Measurements from ENCODE around the gene SLAMF1. TPM values are rescaled to one million over a fixed set of nuclear protein-coding genes. Genes with fewer than 3 reads are reported as not detected.
A peak's percentile ranks its signal among the peaks of the same experiment; 100 is the strongest.

SLAMF1 gene
- total and polyA plus RNA-seq, 2 donors (not counting 1 experiment from before 2014, with no cell fraction given) = 20.7 to 42.3 TPM

- Histone ChIP-seq H2AFZ (ENCODE audit: insufficient read depth, low read depth, low read length, poor library complexity, severe bottlenecking) (peak overlapping the region; percentile 1), H3K36me3 (replicated peaks in 1 of 2; ENCODE audit: control extremely low read depth in 1 of 2, control insufficient read depth in 1 of 2, extremely low read depth in 1 of 2, insufficient read depth in 2 of 2, low read length in 1 of 2) (peaks cover 0 to 45% of the 10 kb centered on the region in 2 experiments), H3K4me2 (replicated peaks; ENCODE audit: low read depth, low read length, poor library complexity, severe bottlenecking) (peak overlapping the region; percentile 57), H3K9ac (ENCODE audit: low read length) (peak overlapping the region; percentile 27), H3K27ac (ENCODE audit: low read length in 2 of 2) (peak overlapping the region; percentile 19 to 70), H3K27me3 (replicated peaks in 1 of 4; ENCODE audit: control extremely low read depth in 1 of 4, control insufficient read depth in 3 of 4, insufficient read depth in 4 of 4, low read length in 3 of 4) (no peaks in the 10 kb centered on the region), H3K4me1 (ENCODE audit: control insufficient read depth in 2 of 2, insufficient read depth in 2 of 2, low read length in 2 of 2) (peaks cover 65 to 72% of the 10 kb centered on the region in 2 donors), H3K4me3 (ENCODE audit: control extremely low read depth in 1 of 5, extremely low read depth in 1 of 5, insufficient read depth in 1 of 5, low read depth in 2 of 5, low read length in 4 of 5) (peak overlapping the region in 1 of 5 experiments; percentile 18), H3K9me3 (ENCODE audit: control extremely low read depth in 1 of 3, control insufficient read depth in 2 of 3, insufficient read depth in 1 of 3, low read length in 2 of 3) (peaks cover 0 to 4% (median 0%) of the 10 kb centered on the region in 3 donors), H4K20me1 (ENCODE audit: control insufficient read depth, insufficient read depth, low read length, poor library complexity, severe bottlenecking) (no peaks in the 10 kb centered on the region), H3K79me2 (ENCODE audit: control insufficient read depth, insufficient read depth, low read length) (peaks cover 79% of the 10 kb centered on the region)
- intact Hi-C loops (cut with micrococcal nuclease) = loop anchor here (2.0 kb wide), 1 partner anchor 15 kb away; no protein-coding TSS in a partner anchor
- DNase-seq (peak; percentile 57), ATAC-seq (ENCODE audit: low read depth) (peak; percentile 18)
- WGBS (ENCODE audit: insufficient coverage) = 34% methylated on average over 7 of the region's 8 CpGs
- ChIA-PET CTCF (interaction anchor here (0.6 to 10.0 kb wide), 9 partner anchors 8 to 193 kb away, joined by 3 to 76 read pairs (median 6); no protein-coding TSS in a partner anchor), POLR2A (interaction anchor here (0.7 kb wide), 4 partner anchors 11 to 96 kb away, joined by 3 to 10 read pairs (median 8); no protein-coding TSS in a partner anchor)
- Mint-ChIP-seq H3K27ac (peak overlapping the region; percentile 81), H3K9me3 (ENCODE audit: insufficient read depth) (peaks cover 5% of the 10 kb centered on the region), H3K27me3 (no peaks in the 10 kb centered on the region), H3K4me1 (peaks cover 83% of the 10 kb centered on the region), H3K4me3 (peak overlapping the region; percentile 80)
- TF ChIP-seq EZH2 (IDR thresholded peaks at IDR 0.05; ENCODE audit: borderline replicate concordance, insufficient read depth, low read depth, low read length, poor library complexity, severe bottlenecking) (no peak), CTCF (IDR thresholded peaks at IDR 0.05) (no peak)
Measured at GRCh38 chr1:160621633-160622413, 25.0 kb downstream of the SLAMF1 start.
